ENCODE measurements around the gene FTH1.
"Not testable (repeated sequence)": the region's sequence is repeated elsewhere in the genome, so short reads cannot be mapped to it uniquely, and the experiment has no call there.

Gene FTH1

GRCh38 chr11:61954106-61954850 lies 13.2 kb downstream of the FTH1 start:
- TF ChIP-seq, protein P1, sequence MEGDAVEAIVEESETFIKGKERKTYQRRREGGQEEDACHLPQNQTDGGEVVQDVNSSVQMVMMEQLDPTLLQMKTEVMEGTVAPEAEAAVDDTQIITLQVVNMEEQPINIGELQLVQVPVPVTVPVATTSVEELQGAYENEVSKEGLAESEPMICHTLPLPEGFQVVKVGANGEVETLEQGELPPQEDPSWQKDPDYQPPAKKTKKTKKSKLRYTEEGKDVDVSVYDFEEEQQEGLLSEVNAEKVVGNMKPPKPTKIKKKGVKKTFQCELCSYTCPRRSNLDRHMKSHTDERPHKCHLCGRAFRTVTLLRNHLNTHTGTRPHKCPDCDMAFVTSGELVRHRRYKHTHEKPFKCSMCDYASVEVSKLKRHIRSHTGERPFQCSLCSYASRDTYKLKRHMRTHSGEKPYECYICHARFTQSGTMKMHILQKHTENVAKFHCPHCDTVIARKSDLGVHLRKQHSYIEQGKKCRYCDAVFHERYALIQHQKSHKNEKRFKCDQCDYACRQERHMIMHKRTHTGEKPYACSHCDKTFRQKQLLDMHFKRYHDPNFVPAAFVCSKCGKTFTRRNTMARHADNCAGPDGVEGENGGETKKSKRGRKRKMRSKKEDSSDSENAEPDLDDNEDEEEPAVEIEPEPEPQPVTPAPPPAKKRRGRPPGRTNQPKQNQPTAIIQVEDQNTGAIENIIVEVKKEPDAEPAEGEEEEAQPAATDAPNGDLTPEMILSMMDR (IDR thresholded peaks at IDR 0.05; ENCODE audit: low read length) = no peak
- TF ChIP-seq EZH2 (IDR thresholded peaks at IDR 0.05; ENCODE audit: borderline replicate concordance, low read length) = no peak
- no peak overlapping the region for H3K27ac ChIP-seq (ENCODE audit: low read depth, low read length, poor library complexity, severe bottlenecking)
- no peaks in the 10 kb centered on the region for H3K9me3 ChIP-seq (ENCODE audit: low read length)
- no peaks in the 10 kb centered on the region for H3K4me1 ChIP-seq (ENCODE audit: insufficient read depth, low read length, severe bottlenecking)
- no peaks in the 10 kb centered on the region for H4K20me1 ChIP-seq (ENCODE audit: insufficient read depth, low read length)
- no peak overlapping the region for H3K4me2 ChIP-seq (ENCODE audit: low read length)
- no peaks in the 10 kb centered on the region for H3K36me3 ChIP-seq (ENCODE audit: insufficient read depth, low read length)
- H3K9me2 ChIP-seq (ENCODE audit: low read depth, low read length) = no peaks in the 10 kb centered on the region
- H3K27me3 ChIP-seq (ENCODE audit: insufficient read depth, low read length) = no peaks in the 10 kb centered on the region
- H3K4me3 ChIP-seq (ENCODE audit: low read depth, low read length, poor library complexity, severe bottlenecking) = no peak overlapping the region
- no peaks in the 10 kb centered on the region for H3F3A ChIP-seq (ENCODE audit: insufficient read depth, low read length)
- no peaks in the 10 kb centered on the region for H3K79me2 ChIP-seq (ENCODE audit: insufficient read depth, low read length)
- H2AFZ ChIP-seq (ENCODE audit: low read length) = no peak overlapping the region
- no peak overlapping the region for H3K9ac ChIP-seq (ENCODE audit: low read length)

- not testable (repeated sequence) for H3F3A ChIP-seq (ENCODE audit: insufficient read depth, low read length); H4K20me1 ChIP-seq (ENCODE audit: insufficient read depth, low read length); H3K79me2 ChIP-seq (ENCODE audit: insufficient read depth, low read length); H3K4me3 ChIP-seq (ENCODE audit: low read depth, low read length, poor library complexity, severe bottlenecking); H3K36me3 ChIP-seq (ENCODE audit: insufficient read depth, low read length); H3K9ac ChIP-seq (ENCODE audit: low read length); H3K27me3 ChIP-seq (ENCODE audit: insufficient read depth, low read length); H3K9me3 ChIP-seq (ENCODE audit: low read length); H3K9me2 ChIP-seq (ENCODE audit: low read depth, low read length); H3K27ac ChIP-seq (ENCODE audit: low read depth, low read length, poor library complexity, severe bottlenecking); H2AFZ ChIP-seq (ENCODE audit: low read length); H3K4me1 ChIP-seq (ENCODE audit: insufficient read depth, low read length, severe bottlenecking); H3K4me2 ChIP-seq (ENCODE audit: low read length)
Measured at GRCh38 chr11:61953632-61954031, 13.8 kb downstream of the FTH1 start.

DNA sequence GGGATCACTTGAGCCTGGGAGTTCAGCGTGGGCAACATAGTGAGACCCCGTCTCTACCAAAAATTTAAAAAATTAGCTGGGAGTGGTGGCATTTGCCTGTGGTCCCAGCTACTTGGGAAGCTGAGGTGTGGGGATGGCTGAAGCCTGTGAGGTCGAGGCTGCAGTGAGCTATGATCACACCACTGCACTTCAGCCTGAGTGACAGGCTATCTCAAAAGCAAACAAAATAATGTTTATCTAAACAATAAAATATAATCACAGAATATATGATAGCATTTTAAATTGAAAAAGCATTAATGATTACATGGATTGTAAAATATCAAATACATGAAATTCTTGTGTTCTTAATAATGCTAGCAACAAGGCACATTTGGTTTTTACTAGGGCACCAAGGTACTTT lies 14.6 kb downstream of the FTH1 start:
- H3K9me3 ChIP-seq (ENCODE audit: low read length) = no peaks in the 10 kb centered on the region
- H3K79me2 ChIP-seq (ENCODE audit: insufficient read depth, low read length) = no peaks in the 10 kb centered on the region
- no peaks in the 10 kb centered on the region for H4K20me1 ChIP-seq (ENCODE audit: insufficient read depth, low read length)
- no peaks in the 10 kb centered on the region for H3K36me3 ChIP-seq (ENCODE audit: insufficient read depth, low read length)
- no peaks in the 10 kb centered on the region for H3K27me3 ChIP-seq (ENCODE audit: insufficient read depth, low read length)
- no peaks in the 10 kb centered on the region for H3K4me1 ChIP-seq (ENCODE audit: insufficient read depth, low read length, severe bottlenecking)
- H3K4me2 ChIP-seq (ENCODE audit: low read length) = no peak overlapping the region
- no peak overlapping the region for H3K4me3 ChIP-seq (ENCODE audit: low read depth, low read length, poor library complexity, severe bottlenecking)
- no peak overlapping the region for H3K27ac ChIP-seq (ENCODE audit: low read depth, low read length, poor library complexity, severe bottlenecking)
- no peak overlapping the region for H3K9ac ChIP-seq (ENCODE audit: low read length)
- TF ChIP-seq EZH2 (IDR thresholded peaks at IDR 0.05; ENCODE audit: borderline replicate concordance, low read length) = no peak
- TF ChIP-seq, protein P1 (IDR thresholded peaks at IDR 0.05; ENCODE audit: low read length) = no peak
- no peak overlapping the region for H2AFZ ChIP-seq (ENCODE audit: low read length)
- no peaks in the 10 kb centered on the region for H3K9me2 ChIP-seq (ENCODE audit: low read depth, low read length)
- H3F3A ChIP-seq (ENCODE audit: insufficient read depth, low read length) = no peaks in the 10 kb centered on the region
